GM12872 (cell line): ENCODE data around the gene IFT20.

Source experiments
- TF ChIP-seq, protein P1 (sequence below): IDR thresholded peaks from 3 replicates; pipeline ENCODE4 v1.5.1; 2011; ENCODE audit warnings: low read depth, mild to moderate bottlenecking, low read length, moderate library complexity; ENCODE audit not compliant: insufficient read depth

Gene IFT20

DNA sequence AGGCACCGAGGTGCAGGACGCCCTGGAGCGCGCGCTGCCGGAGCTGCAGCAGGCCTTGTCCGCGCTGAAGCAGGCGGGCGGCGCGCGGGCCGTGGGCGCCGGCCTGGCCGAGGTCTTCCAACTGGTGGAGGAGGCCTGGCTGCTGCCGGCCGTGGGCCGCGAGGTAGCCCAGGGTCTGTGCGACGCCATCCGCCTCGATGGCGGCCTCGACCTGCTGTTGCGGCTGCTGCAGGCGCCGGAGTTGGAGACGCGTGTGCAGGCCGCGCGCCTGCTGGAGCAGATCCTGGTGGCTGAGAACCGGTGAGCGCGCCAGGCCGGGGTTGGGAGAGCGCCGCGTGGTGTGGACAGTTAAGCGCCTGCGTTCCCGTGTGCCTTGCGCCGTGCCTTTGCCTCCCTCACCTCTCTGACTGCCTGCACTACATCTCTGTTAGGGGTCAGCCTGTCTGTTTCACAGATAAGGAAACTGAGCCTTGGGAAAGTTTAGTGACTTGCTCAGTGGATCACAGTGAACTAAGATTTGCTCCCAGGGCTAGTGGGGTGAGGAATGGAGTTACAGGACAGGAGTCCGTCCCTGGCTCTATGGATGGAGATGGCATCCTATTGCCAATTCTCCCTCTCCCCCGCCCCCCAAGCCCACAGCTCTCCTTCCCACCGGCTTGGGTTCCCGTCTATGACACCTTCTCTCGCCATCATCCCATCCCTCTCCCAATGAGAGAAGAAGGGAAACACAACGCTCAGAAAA, 37.1 kb upstream of the IFT20 start:
- TF ChIP-seq, protein P1, sequence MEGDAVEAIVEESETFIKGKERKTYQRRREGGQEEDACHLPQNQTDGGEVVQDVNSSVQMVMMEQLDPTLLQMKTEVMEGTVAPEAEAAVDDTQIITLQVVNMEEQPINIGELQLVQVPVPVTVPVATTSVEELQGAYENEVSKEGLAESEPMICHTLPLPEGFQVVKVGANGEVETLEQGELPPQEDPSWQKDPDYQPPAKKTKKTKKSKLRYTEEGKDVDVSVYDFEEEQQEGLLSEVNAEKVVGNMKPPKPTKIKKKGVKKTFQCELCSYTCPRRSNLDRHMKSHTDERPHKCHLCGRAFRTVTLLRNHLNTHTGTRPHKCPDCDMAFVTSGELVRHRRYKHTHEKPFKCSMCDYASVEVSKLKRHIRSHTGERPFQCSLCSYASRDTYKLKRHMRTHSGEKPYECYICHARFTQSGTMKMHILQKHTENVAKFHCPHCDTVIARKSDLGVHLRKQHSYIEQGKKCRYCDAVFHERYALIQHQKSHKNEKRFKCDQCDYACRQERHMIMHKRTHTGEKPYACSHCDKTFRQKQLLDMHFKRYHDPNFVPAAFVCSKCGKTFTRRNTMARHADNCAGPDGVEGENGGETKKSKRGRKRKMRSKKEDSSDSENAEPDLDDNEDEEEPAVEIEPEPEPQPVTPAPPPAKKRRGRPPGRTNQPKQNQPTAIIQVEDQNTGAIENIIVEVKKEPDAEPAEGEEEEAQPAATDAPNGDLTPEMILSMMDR = no peak

DNA sequence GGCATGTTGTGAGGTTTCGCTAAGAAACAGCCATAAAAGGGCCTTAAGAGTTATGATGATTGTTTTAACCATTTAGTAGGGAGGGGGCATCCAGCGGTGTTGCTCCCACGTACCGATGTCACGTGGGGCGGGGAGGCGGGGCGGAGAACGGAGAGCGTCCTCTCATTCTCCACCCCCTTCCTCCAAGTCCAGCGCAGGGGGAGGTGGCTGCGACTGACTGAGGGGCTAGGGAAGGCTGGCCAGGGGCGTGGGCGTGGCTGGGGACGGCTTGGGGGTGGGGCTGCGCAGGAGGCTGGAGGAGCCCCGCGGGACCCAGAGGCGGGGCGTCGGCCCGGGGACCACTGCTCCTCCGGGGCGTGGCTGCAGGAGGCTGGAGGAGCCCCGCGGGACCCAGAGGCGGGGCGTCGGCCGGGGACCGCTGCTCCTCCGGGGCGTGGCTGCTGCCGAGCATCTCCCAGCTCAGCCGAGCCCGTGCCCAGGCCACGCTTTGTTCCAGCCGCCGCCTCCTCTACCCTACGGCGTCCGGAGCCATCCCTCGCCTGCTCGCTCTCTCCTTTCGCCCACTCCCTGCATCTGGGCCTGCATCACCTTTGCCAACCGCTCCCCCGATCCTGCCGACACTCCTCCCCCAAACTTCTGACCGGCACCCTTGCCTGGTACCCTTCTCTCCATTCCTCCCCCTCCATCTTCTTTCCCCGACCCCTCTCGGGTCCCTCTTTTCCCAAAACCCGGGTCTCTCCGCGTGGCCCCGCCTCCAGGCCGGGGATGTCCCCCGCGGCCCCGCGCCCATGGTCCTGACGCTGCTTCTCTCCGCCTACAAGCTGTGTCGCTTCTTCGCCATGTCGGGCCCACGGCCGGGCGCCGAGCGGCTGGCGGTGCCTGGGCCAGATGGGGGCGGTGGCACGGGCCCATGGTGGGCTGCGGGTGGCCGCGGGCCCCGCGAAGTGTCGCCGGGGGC, 36.3 kb upstream of the IFT20 start, which contains the start of gene SARM1:
Gene SARM1 (plus strand): TSS at position 450 of the 958 bp plus-strand sequence. CDS start 339 bp downstream, at position 789.
- TF ChIP-seq, protein P1 = no peak

DNA sequence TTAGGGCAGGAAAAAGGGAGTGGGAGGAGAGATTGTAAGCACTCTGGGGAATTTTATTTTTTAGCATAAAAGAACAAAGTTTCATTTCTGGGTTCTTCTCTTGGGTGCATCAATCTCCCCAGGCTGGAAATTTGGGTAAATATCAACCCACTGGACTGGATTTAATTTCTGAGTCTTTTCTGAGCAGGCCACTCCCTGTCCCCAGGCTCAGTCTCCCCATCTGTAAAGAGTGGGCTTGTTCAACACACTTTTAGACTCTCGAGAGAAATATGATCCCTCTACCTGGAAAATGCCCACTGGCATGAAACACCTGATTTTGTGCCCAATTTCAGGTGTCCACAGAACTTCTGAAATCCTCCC, 35.5 kb upstream of the IFT20 start:
- TF ChIP-seq, protein P1 = no peak

DNA sequence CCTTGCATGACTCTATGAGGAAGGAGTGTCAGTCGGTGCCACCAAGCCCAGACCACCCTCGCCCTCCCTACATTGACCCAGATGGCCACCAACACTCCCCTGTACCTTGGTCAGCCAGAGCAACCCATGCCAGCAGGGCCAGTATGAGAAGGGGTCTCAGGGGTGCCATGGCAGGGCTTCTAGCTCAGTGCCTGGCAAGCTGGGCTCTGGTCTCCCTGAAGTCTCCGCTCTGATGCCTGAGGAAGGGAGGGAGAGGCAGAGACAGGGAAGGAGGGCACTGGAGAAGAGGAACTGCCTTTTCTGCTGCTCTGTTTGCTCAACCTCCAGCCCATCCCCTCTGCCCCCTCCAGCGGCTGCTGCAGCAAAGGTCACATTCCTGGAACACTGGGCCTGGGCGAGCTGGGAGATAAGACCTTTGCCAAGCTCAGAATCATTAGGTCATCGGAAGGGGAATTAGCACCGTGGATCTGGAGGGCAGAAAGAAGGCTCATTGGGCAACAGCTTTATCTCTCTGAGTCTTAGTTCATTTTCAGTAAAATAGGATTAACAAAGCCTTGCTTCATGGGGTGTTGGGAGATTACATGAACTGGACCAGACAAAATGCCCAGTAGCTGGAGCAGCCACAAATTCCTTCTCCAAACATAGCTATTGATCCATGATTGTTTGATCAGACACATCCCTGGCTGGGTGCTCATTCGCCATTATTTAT, 34.9 kb upstream of the IFT20 start, which contains the start of gene VTN:
Gene VTN (minus strand): TSS at position 273 of the 709 bp plus-strand sequence. CDS start 104 bp downstream, at position 169.
- TF ChIP-seq, protein P1 = no peak

DNA sequence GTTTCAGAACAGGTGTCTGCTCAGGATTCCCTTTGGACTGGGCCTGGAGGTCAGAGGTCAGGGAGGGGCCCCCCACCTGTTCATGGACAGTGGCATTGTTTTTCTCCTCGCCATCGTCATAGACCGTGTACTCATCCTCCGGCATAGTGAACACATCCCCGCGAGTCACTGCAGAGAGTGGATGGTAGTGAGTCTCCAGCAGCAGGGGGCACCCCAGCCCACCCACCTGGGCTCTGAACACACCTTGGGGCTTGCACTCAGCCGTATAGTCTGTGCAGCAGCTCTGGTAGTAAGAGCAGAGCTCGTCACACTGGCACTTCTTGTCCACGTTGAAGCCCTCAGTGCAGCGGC, 34.4 kb upstream of the IFT20 start:
- TF ChIP-seq, protein P1 = no peak

DNA sequence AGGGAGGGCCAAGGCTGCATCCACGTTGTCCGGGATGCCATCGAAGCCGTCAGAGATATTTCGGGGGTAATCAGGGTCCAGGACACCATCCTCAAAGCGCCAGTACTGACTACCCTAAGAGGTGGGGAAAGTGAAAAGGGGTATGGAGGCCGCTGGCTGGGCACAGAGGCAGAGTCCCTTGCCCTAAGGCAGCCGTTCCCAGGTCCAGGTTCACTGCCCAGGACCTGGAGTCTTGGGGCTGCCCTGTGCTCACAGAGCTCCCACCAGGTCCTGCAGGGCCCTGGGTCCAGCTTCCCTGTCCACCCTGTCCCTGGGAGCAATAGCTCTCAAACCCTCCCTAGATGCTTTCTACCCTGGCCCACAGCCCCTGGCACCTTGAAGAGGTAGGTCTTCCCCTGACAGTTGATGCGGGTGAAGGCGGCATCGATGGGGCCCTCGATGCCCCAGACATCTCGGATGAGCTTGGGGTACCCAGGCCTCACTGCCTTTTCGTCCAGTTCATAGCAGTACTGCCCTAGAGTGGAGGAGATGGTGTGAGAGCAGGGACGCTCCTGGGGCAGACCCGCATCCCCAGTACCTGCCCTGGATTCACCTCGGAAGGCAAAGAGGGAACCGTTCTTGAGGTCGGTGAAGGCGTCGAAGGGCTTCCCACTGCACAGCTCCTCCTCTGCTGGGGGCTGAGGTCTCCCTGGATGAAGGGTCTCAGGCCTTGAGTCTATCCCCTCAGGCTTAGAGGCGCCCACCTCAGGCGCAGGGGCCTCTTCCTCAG, 33.8 kb upstream of the IFT20 start:
- TF ChIP-seq, protein P1 = no peak
